GM23338 (cell line): ENCODE data around the gene NAPB. TPM values are rescaled to one million over a fixed set of nuclear protein-coding genes. Genes with fewer than 3 reads are reported as not detected.

ENCODE experiments used
- ATAC-seq: fragments of 200-7000 bp; cut with Tn5 transposase; 3 replicates; pipeline ENCODE4 v1.9.1; 2020
- DNase-seq: peaks from one replicate; pipeline ENCODE4 v3.0.0-alpha.2; 2015; ENCODE audit warnings: low spot score
- H2AFZ ChIP-seq: fragments of 200-600 bp; sonication (generic); 2 replicates; pipeline ENCODE4 v1.8.0; 2016; ENCODE audit warnings: antibody characterized with exemption, mild to moderate bottlenecking, moderate library complexity
- H3F3A ChIP-seq: fragments of 200-600 bp; sonication (generic); replicated peaks from 2 replicates; pipeline ENCODE4 v1.8.0; 2017; ENCODE audit warnings: antibody characterized with exemption, mixed run types, low read depth
- H3K27ac ChIP-seq: fragments of 200-600 bp; sonication (generic); 2 replicates; pipeline ENCODE4 v1.6.1; 2016; ENCODE audit warnings: low read depth
- H3K27me3 ChIP-seq: fragments of 200-600 bp; sonication (generic); 2 replicates; pipeline ENCODE4 v1.8.0; 2016; ENCODE audit warnings: mild to moderate bottlenecking, mixed run types, moderate library complexity; ENCODE audit not compliant: insufficient read depth
- H3K36me3 ChIP-seq: fragments of 200-600 bp; sonication (generic); 2 replicates; pipeline ENCODE4 v1.8.0; 2016; ENCODE audit warnings: mild to moderate bottlenecking; ENCODE audit not compliant: insufficient read depth
- H3K4me1 ChIP-seq: fragments of 200-600 bp; sonication (generic); 2 replicates; pipeline ENCODE4 v1.8.0; 2016; ENCODE audit warnings: mild to moderate bottlenecking, moderate library complexity; ENCODE audit not compliant: insufficient read depth
- H3K4me2 ChIP-seq: fragments of 200-600 bp; sonication (generic); 2 replicates; pipeline ENCODE4 v1.7.1; 2017; ENCODE audit warnings: mixed run types
- H3K4me3 ChIP-seq: fragments of 200-600 bp; sonication (generic); 2 replicates; pipeline ENCODE4 v1.6.1; 2016; ENCODE audit warnings: mixed run types
- H3K79me2 ChIP-seq: fragments of 200-600 bp; sonication (generic); replicated peaks from 2 replicates; pipeline ENCODE4 v1.8.0; 2017; ENCODE audit warnings: mild to moderate bottlenecking; ENCODE audit not compliant: insufficient read depth
- H3K9me2 ChIP-seq: fragments of 200-600 bp; sonication (generic); 2 replicates; pipeline ENCODE4 v1.8.0; 2017; ENCODE audit not compliant: insufficient read depth
- H4K20me1 ChIP-seq: fragments of 200-600 bp; sonication (generic); replicated peaks from 2 replicates; pipeline ENCODE4 v1.8.0; 2017; ENCODE audit warnings: mild to moderate bottlenecking; ENCODE audit not compliant: insufficient read depth
- H3K27ac Mint-ChIP-seq: 2 replicates; pipeline ENCODE4 v1.8.0; 2020; ENCODE audit warnings: inconsistent platforms, mild to moderate bottlenecking, moderate library complexity, mixed read lengths
- H3K27me3 Mint-ChIP-seq: 3 replicates; pipeline ENCODE4 v1.8.0; 2022; ENCODE audit warnings: low read depth, mild to moderate bottlenecking, moderate library complexity, mixed read lengths, inconsistent platforms; ENCODE audit not compliant: insufficient read depth, poor library complexity
- H3K36me3 Mint-ChIP-seq: 3 replicates; pipeline ENCODE4 v1.8.0; 2021; ENCODE audit warnings: low read depth, mild to moderate bottlenecking, inconsistent platforms, moderate library complexity, mixed read lengths
- H3K4me1 Mint-ChIP-seq: 3 replicates; pipeline ENCODE4 v1.8.0; 2020; ENCODE audit warnings: mild to moderate bottlenecking, inconsistent platforms, mixed read lengths
- H3K4me3 Mint-ChIP-seq: 3 replicates; pipeline ENCODE4 v1.8.0; 2021; ENCODE audit warnings: moderate library complexity, mild to moderate bottlenecking, inconsistent platforms, mixed read lengths
- H3K9me3 Mint-ChIP-seq: 3 replicates; pipeline ENCODE4 v1.8.0; 2020; ENCODE audit warnings: moderate library complexity, mild to moderate bottlenecking, inconsistent platforms, mixed read lengths
- CREB1 ChIP-seq: fragments of 250-450 bp; sonication (Bioruptor Pico); IDR thresholded peaks from 2 replicates; pipeline ENCODE4 v1.5.0; 2020; ENCODE audit warnings: low read depth, mild to moderate bottlenecking, moderate library complexity
- CTCF ChIP-seq, 2 experiments: fragments of 200-600 bp in 1 of 2; sonication (generic) in 1 of 2; conservative IDR thresholded peaks; 2 replicates each; pipeline versions ENCODE4 v1.5.1 to v1.6.1; 2016 to 2017; ENCODE audit warnings: antibody characterized with exemption in 2 of 2, low read depth in 2 of 2, mild to moderate bottlenecking in 2 of 2, moderate library complexity in 1 of 2
- EZH2 ChIP-seq: fragments of 200-600 bp; sonication (generic); IDR thresholded peaks from one replicate; pipeline ENCODE4 v1.8.0; 2017; ENCODE audit warnings: antibody characterized with exemption, mild to moderate bottlenecking, low read depth; ENCODE audit not compliant: unreplicated experiment
- EZH2phosphoT487 ChIP-seq: fragments of 200-600 bp; sonication (generic); IDR thresholded peaks from one replicate; pipeline ENCODE4 v1.8.1; 2018; ENCODE audit warnings: antibody characterized with exemption; ENCODE audit not compliant: unreplicated experiment
- JUNB ChIP-seq: IDR thresholded peaks from one replicate; pipeline ENCODE4 v1.6.1; 2016; ENCODE audit warnings: antibody characterized with exemption; ENCODE audit not compliant: unreplicated experiment
- NANOG ChIP-seq: IDR thresholded peaks from 2 replicates; pipeline ENCODE4 v1.6.1; 2016; ENCODE audit warnings: antibody characterized with exemption, borderline replicate concordance
- POLR2AphosphoS5 ChIP-seq: IDR thresholded peaks from 2 replicates; pipeline ENCODE4 v1.6.1; 2016; ENCODE audit warnings: antibody characterized with exemption, low read depth
- REST ChIP-seq: IDR thresholded peaks from one replicate; pipeline ENCODE4 v1.6.1; 2018; ENCODE audit warnings: antibody characterized with exemption; ENCODE audit not compliant: unreplicated experiment
- STAT1 ChIP-seq: IDR thresholded peaks from one replicate; pipeline ENCODE4 v1.6.1; 2016; ENCODE audit warnings: antibody characterized with exemption; ENCODE audit not compliant: unreplicated experiment
- ZNF114 ChIP-seq: fragments of 250-450 bp; sonication (Bioruptor Pico); IDR thresholded peaks from 2 replicates; pipeline ENCODE4 v1.5.0; 2020; ENCODE audit warnings: mild to moderate bottlenecking, moderate library complexity
- ZNF331 ChIP-seq: fragments of 250-450 bp; sonication (Bioruptor Pico); IDR thresholded peaks from 2 replicates; pipeline ENCODE4 v1.5.0; 2020; ENCODE audit warnings: low read depth, mild to moderate bottlenecking, moderate library complexity
- polyA plus RNA-seq: library from polyadenylated mRNA; unstranded; fragments of >200 nt; fragmentation: Nextera tagmentation; extraction: Ambion mirVana; gene quantifications from 2 replicates; pipeline ENCODE4 v1.2.1, GENCODE V29; 2016
- total RNA-seq: library from RNA; depleted of rRNA; stranded (reverse); fragments of >200 nt; shearing (Covaris generic); gene quantifications from 2 replicates; pipeline ENCODE4 v1.2.3, GENCODE V29; 2014
- TF ChIP-seq, protein P1 (sequence below): IDR thresholded peaks from 2 replicates; pipeline ENCODE4 v1.6.1; 2016; ENCODE audit warnings: antibody characterized with exemption
- TF ChIP-seq, protein P2 (sequence below): fragments of 250-450 bp; sonication (Bioruptor Pico); IDR thresholded peaks from 2 replicates; pipeline ENCODE4 v1.5.0; 2020; ENCODE audit warnings: mild to moderate bottlenecking, moderate library complexity

The NAPB gene
- total and polyA plus RNA-seq, 2 experiments from 2014 or later: 7.3 to 18.1 TPM

GRCh38 chr20:23448167-23448566 lies 26.9 kb upstream of the NAPB start:
- H3K9me2 ChIP-seq: no peaks in the 10 kb centered on the region
- peaks cover 10% of the 10 kb centered on the region for H3K4me1 Mint-ChIP-seq
- ATAC-seq: no peak

More at GRCh38 chr20:23448167-23448566, 26.9 kb upstream of the NAPB start:
- no peak for TF ChIP-seq STAT1
- no peak for TF ChIP-seq CREB1 (CRISPR knock-in tag)
- TF ChIP-seq, protein P1, sequence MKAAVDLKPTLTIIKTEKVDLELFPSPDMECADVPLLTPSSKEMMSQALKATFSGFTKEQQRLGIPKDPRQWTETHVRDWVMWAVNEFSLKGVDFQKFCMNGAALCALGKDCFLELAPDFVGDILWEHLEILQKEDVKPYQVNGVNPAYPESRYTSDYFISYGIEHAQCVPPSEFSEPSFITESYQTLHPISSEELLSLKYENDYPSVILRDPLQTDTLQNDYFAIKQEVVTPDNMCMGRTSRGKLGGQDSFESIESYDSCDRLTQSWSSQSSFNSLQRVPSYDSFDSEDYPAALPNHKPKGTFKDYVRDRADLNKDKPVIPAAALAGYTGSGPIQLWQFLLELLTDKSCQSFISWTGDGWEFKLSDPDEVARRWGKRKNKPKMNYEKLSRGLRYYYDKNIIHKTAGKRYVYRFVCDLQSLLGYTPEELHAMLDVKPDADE: no peak
- no peak for TF ChIP-seq EZH2
- TF ChIP-seq ZNF114 (CRISPR knock-in tag): no peak
- TF ChIP-seq, protein P2, sequence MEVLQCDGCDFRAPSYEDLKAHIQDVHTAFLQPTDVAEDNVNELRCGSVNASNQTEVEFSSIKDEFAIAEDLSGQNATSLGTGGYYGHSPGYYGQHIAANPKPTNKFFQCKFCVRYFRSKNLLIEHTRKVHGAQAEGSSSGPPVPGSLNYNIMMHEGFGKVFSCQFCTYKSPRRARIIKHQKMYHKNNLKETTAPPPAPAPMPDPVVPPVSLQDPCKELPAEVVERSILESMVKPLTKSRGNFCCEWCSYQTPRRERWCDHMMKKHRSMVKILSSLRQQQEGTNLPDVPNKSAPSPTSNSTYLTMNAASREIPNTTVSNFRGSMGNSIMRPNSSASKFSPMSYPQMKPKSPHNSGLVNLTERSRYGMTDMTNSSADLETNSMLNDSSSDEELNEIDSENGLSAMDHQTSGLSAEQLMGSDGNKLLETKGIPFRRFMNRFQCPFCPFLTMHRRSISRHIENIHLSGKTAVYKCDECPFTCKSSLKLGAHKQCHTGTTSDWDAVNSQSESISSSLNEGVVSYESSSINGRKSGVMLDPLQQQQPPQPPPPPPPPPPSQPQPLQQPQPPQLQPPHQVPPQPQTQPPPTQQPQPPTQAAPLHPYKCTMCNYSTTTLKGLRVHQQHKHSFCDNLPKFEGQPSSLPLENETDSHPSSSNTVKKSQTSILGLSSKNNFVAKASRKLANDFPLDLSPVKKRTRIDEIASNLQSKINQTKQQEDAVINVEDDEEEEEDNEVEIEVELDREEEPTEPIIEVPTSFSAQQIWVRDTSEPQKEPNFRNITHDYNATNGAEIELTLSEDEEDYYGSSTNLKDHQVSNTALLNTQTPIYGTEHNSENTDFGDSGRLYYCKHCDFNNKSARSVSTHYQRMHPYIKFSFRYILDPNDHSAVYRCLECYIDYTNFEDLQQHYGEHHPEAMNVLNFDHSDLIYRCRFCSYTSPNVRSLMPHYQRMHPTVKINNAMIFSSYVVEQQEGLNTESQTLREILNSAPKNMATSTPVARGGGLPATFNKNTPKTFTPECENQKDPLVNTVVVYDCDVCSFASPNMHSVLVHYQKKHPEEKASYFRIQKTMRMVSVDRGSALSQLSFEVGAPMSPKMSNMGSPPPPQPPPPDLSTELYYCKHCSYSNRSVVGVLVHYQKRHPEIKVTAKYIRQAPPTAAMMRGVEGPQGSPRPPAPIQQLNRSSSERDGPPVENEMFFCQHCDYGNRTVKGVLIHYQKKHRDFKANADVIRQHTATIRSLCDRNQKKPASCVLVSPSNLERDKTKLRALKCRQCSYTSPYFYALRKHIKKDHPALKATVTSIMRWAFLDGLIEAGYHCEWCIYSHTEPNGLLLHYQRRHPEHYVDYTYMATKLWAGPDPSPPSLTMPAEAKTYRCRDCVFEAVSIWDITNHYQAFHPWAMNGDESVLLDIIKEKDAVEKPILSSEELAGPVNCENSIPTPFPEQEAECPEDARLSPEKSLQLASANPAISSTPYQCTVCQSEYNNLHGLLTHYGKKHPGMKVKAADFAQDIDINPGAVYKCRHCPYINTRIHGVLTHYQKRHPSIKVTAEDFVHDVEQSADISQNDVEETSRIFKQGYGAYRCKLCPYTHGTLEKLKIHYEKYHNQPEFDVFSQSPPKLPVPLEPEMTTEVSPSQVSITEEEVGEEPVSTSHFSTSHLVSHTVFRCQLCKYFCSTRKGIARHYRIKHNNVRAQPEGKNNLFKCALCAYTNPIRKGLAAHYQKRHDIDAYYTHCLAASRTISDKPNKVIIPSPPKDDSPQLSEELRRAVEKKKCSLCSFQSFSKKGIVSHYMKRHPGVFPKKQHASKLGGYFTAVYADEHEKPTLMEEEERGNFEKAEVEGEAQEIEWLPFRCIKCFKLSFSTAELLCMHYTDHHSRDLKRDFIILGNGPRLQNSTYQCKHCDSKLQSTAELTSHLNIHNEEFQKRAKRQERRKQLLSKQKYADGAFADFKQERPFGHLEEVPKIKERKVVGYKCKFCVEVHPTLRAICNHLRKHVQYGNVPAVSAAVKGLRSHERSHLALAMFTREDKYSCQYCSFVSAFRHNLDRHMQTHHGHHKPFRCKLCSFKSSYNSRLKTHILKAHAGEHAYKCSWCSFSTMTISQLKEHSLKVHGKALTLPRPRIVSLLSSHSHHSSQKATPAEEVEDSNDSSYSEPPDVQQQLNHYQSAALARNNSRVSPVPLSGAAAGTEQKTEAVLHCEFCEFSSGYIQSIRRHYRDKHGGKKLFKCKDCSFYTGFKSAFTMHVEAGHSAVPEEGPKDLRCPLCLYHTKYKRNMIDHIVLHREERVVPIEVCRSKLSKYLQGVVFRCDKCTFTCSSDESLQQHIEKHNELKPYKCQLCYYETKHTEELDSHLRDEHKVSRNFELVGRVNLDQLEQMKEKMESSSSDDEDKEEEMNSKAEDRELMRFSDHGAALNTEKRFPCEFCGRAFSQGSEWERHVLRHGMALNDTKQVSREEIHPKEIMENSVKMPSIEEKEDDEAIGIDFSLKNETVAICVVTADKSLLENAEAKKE (CRISPR knock-in tag): no peak
- no peak for TF ChIP-seq JUNB
- TF ChIP-seq REST: no peak
- no peak for TF ChIP-seq CTCF (conservative IDR thresholded peaks at IDR 0.05; ENCODE audit: low read depth in 2 of 2)
- no peak for TF ChIP-seq ZNF331
- no peak for TF ChIP-seq NANOG
- no peak for TF ChIP-seq POLR2AphosphoS5
- TF ChIP-seq EZH2phosphoT487: no peak
- no peaks in the 10 kb centered on the region for H3K27me3 ChIP-seq
- Mint-ChIP-seq H3K4me3 (no peak overlapping the region), H3K27ac (no peak overlapping the region), H3K9me3 (no peaks in the 10 kb centered on the region), H3K36me3 (no peaks in the 10 kb centered on the region), H3K27me3 (peaks cover 12% of the 10 kb centered on the region)
- 0 out of 2 replicates have a peak overlapping the region, but pooled peaks have one; percentile 18 for H2AFZ ChIP-seq
- DNase-seq: no peak
- no peaks in the 10 kb centered on the region for H4K20me1 ChIP-seq
- H3F3A ChIP-seq: no peaks in the 10 kb centered on the region
- no peaks in the 10 kb centered on the region for H3K79me2 ChIP-seq
- no peaks in the 10 kb centered on the region for H3K4me1 ChIP-seq
- no peaks in the 10 kb centered on the region for H3K36me3 ChIP-seq
- H3K4me2 ChIP-seq: no peak overlapping the region
- H3K27ac ChIP-seq: no peak overlapping the region
- H3K4me3 ChIP-seq: no peak overlapping the region
